ENCODE data around the gene GRHL1. TPM values are rescaled to one million over a fixed set of nuclear protein-coding genes. Genes with fewer than 3 reads are reported as not detected.

GRHL1 gene
- total and polyA plus RNA-seq, 8 donors: 0.95 to 5.3 (median 2.1) TPM

DNA sequence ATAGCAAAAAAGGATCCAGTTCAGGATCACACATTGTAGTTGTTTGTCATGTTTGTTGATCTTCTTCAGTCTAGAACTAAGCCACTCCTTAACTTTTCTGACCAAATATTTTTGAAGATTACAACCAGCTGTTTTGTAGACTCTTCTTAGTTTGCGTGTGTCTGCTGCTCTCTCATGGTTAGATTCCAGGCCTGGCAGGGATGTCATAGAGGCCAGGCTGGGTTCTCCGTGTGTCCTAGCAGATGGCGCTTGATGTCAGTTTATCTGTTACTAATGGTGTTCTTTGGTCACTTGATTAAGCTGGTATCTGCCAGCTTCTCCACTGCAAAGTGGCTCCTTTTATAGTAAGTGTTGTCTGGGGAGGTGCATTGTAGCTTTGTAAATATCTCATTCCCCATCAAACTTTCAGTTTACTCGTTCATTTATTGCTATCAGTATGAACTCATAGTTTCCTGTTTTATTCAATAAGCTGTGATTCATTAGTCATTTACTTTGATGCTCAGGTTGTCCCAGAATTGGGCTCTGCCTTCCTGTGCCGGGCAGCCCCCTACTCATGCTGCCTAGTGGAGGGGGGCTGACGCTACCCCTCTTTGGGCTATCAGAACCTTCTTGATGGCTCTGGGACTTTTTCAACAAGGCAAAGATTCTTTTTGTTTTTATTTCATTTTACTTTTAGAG lies 42.1 kb downstream of the GRHL1 start:
- FAIRE-seq (no peak), ATAC-seq (peak in 2 of 4 donors; percentile 49 to 60), DNase-seq (no peak)
- Histone ChIP-seq H3K36me3 (no peaks in the 10 kb centered on the region), H3K4me3 (no peak overlapping the region), H3K9me3 (no peaks in the 10 kb centered on the region), H3K4me1 (peaks cover 0 to 7% (median 0%) of the 10 kb centered on the region in 3 donors), H3K27ac (no peak overlapping the region), H3K27me3 (no peaks in the 10 kb centered on the region)
- TF ChIP-seq, protein P1, sequence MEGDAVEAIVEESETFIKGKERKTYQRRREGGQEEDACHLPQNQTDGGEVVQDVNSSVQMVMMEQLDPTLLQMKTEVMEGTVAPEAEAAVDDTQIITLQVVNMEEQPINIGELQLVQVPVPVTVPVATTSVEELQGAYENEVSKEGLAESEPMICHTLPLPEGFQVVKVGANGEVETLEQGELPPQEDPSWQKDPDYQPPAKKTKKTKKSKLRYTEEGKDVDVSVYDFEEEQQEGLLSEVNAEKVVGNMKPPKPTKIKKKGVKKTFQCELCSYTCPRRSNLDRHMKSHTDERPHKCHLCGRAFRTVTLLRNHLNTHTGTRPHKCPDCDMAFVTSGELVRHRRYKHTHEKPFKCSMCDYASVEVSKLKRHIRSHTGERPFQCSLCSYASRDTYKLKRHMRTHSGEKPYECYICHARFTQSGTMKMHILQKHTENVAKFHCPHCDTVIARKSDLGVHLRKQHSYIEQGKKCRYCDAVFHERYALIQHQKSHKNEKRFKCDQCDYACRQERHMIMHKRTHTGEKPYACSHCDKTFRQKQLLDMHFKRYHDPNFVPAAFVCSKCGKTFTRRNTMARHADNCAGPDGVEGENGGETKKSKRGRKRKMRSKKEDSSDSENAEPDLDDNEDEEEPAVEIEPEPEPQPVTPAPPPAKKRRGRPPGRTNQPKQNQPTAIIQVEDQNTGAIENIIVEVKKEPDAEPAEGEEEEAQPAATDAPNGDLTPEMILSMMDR (IDR thresholded peaks at IDR 0.05): no peak
- 69 to 84% methylated on average over 6 of the region's 6 CpGs for WGBS, 2 donors
- intact Hi-C loops (cut with DNase I): no loop called here

DNA sequence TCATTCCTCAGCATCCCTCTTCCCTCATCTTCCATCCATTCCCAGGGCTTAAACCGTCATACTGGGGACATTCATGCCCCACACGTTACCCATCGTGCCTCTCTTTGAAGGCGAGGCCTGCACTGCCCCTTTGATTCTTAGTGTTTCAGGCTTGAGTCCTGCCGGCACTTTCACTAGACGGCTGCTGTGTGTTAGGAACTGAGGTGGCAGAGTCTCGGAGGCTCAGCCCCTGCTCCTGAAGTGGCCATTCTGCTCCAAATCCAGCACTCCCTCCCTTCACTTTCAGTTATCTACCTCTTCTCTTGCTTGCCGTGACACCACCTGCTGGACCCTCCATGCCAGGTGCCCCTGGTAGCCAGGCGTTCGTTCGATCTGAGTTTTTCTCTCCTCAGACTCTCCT lies 43.0 kb downstream of the GRHL1 start:
- FAIRE-seq: no peak
- no peak overlapping the region for H3K27ac ChIP-seq
- no peak for ATAC-seq
- TF ChIP-seq, protein P1 (IDR thresholded peaks at IDR 0.05): no peak
- H3K4me3 ChIP-seq: no peak overlapping the region
- DNase-seq: no peak
- H3K4me1 ChIP-seq: peaks cover 0 to 7% (median 0%) of the 10 kb centered on the region in 3 donors
- intact Hi-C loops (cut with DNase I): no loop called here
- no peaks in the 10 kb centered on the region for H3K36me3 ChIP-seq
- 94 to 97% methylated on average over 11 of the region's 11 CpGs for WGBS, 2 donors
- H3K9me3 ChIP-seq: no peaks in the 10 kb centered on the region
- H3K27me3 ChIP-seq: no peaks in the 10 kb centered on the region

DNA sequence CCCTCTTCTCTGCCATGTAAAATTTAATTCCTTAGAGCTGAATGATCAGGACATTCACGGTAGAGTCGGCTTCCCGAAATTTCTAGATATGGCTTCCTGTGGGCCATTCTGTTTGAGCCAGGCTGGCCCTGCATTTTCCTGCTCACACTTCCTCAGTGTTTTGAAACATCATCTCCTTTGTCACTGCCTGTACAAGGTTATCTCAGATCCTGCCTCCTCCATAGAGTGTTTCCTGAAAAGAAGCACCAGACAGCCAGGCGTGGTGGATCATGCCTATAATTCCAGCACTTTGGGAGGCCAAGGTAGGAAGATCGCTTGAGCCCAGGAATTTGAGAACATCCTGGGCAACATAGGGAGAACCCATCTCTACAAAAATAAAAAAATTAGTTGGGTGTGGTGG lies 43.6 kb downstream of the GRHL1 start:
- intact Hi-C loops (cut with DNase I): no loop called here
- WGBS, 2 donors: 86 to 93% methylated on average over 5 of the region's 5 CpGs
- no peak for DNase-seq
- Histone ChIP-seq H3K27ac (no peak overlapping the region), H3K4me3 (no peak overlapping the region), H3K4me1 (peaks cover 0 to 7% (median 0%) of the 10 kb centered on the region in 3 donors), H3K9me3 (no peaks in the 10 kb centered on the region), H3K27me3 (no peaks in the 10 kb centered on the region), H3K36me3 (no peaks in the 10 kb centered on the region)
- no peak for ATAC-seq
- FAIRE-seq: no peak
- TF ChIP-seq, protein P1 (IDR thresholded peaks at IDR 0.05): no peak

DNA sequence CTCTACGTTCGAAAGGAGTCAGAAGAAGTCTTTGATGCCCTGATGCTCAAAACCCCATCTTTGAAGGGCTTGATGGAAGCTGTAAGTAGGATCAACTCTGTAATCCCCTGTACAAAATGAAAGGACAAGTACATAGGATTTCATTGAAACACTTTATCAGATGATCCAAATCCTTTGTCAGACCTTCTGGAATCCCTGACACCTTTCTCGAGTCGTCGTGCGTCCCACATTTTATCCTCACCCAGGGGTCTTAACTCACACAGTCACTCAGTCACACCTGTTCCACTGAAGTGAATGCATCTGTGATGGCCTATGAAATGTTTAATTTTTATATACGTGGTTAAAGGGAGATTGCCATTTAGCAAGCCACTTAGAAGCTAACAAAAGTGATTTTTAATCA lies 44.8 kb downstream of the GRHL1 start:
- intact Hi-C loops (cut with DNase I): no loop called here
- no peak for FAIRE-seq
- Histone ChIP-seq H3K27ac (no peak overlapping the region), H3K4me1 (peaks cover 0 to 7% (median 0%) of the 10 kb centered on the region in 3 donors), H3K36me3 (no peaks in the 10 kb centered on the region), H3K4me3 (no peak overlapping the region), H3K9me3 (no peaks in the 10 kb centered on the region), H3K27me3 (no peaks in the 10 kb centered on the region)
- TF ChIP-seq, protein P1 (IDR thresholded peaks at IDR 0.05): no peak
- DNase-seq: no peak
- WGBS, 2 donors: 87 to 90% methylated on average over 7 of the region's 7 CpGs
- no peak for ATAC-seq

DNA sequence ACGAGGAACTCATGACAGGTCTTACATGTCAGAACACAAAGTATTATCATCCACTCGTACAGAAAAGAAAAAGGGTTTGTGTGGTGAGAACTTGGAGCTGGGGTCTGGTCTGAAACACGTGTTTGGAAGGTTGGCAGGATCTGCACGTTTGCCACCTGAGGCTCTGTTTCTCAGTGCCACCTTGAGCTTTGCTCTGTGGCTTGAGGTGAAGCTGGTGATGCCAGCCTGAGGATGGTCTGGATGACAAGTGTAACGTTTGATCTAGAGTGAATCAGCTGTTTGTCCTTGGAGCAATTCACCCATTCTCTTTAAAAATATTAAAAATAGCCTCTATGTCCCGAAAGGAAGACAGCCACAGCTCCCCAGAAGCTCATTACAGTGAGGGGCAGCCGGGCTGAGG lies 46.4 kb downstream of the GRHL1 start:
- H3K36me3 ChIP-seq: no peaks in the 10 kb centered on the region
- H3K9me3 ChIP-seq: no peaks in the 10 kb centered on the region
- no peak overlapping the region for H3K4me3 ChIP-seq
- H3K27me3 ChIP-seq: no peaks in the 10 kb centered on the region
- ATAC-seq: no peak
- 55 to 62% methylated on average over 7 of the region's 7 CpGs for WGBS, 2 donors
- no peak for FAIRE-seq
- no peak overlapping the region for H3K27ac ChIP-seq
- TF ChIP-seq, protein P1 (IDR thresholded peaks at IDR 0.05): no peak
- DNase-seq: no peak
- peaks cover 0 to 4% (median 0%) of the 10 kb centered on the region in 3 donors for H3K4me1 ChIP-seq
- intact Hi-C loops (cut with DNase I): no loop called here

Measured in pancreas (tissue), 10 donors.